Mesothelial cell of epicardium (in vitro differentiated cells): ENCODE results near the gene RGMA. TPM values are rescaled to one million over a fixed set of nuclear protein-coding genes. Genes with fewer than 3 reads are reported as not detected.

ENCODE experiments used
- DNase-seq, 2 experiments: peaks; one replicate each; pipeline ENCODE4 v3.0.0; 2021; ENCODE audit warnings: low spot score in 2 of 2; ENCODE audit not compliant: unreplicated experiment in 2 of 2
- H3K27ac Mint-ChIP-seq: 2 replicates; pipeline ENCODE4 v1.8.0; 2021; ENCODE audit warnings: mixed read lengths
- H3K27me3 Mint-ChIP-seq: 2 replicates; pipeline ENCODE4 v1.8.0; 2021; ENCODE audit warnings: low read depth, mixed read lengths
- H3K36me3 Mint-ChIP-seq: 2 replicates; pipeline ENCODE4 v1.8.0; 2021; ENCODE audit warnings: mixed read lengths
- H3K4me1 Mint-ChIP-seq: 2 replicates; pipeline ENCODE4 v1.8.0; 2021; ENCODE audit warnings: mixed read lengths
- H3K4me3 Mint-ChIP-seq: 2 replicates; pipeline ENCODE4 v1.8.0; 2021; ENCODE audit warnings: mild to moderate bottlenecking, moderate library complexity, mixed read lengths
- H3K9me3 Mint-ChIP-seq: 2 replicates; pipeline ENCODE4 v1.8.0; 2021; ENCODE audit warnings: mixed read lengths
- CTCF ChIP-seq: fragments of 200-600 bp; sonication (generic); IDR thresholded peaks from one replicate; pipeline ENCODE4 v1.5.0; 2021; ENCODE audit warnings: antibody characterized with exemption; ENCODE audit not compliant: unreplicated experiment
- total RNA-seq: library from RNA; stranded (reverse); gene quantifications from 3 replicates; pipeline ENCODE4 v1.2.1, GENCODE V29; 2021

The RGMA gene
- total RNA-seq, result 23.6 to 26.1 TPM (median 24.3 TPM) in 3 replicates

GRCh38 chr15:93088981-93089726 is at the start of gene RGMA:
Gene RGMA (minus strand): TSS chr15:93089211. CDS start chr15:93088932, 279 bp downstream.
- no peak for DNase-seq
- peaks cover 43% of the 10 kb centered on the region for H3K27me3 Mint-ChIP-seq
- TF ChIP-seq CTCF, result no peak
- peak within 1 kb of the TSS; percentile 81 for H3K4me3 Mint-ChIP-seq
- no peaks in the 10 kb centered on the region for H3K36me3 Mint-ChIP-seq
- peaks cover 16% of the 10 kb centered on the region for H3K4me1 Mint-ChIP-seq
- H3K9me3 Mint-ChIP-seq, result no peaks in the 10 kb centered on the region
- H3K27ac Mint-ChIP-seq, result peak within 1 kb of the TSS; percentile 85

GRCh38 chr15:93136606-93137005 is 47.6 kb upstream of the RGMA start:
- Mint-ChIP-seq H3K4me3 (no peak overlapping the region), H3K27ac (no peak overlapping the region)

GRCh38 chr15:93135997-93136397 is 47.0 kb upstream of the RGMA start:
- peaks cover 2% of the 10 kb centered on the region for H3K27me3 Mint-ChIP-seq
- H3K4me1 Mint-ChIP-seq, result no peaks in the 10 kb centered on the region
- TF ChIP-seq CTCF, result no peak
- peaks cover 3% of the 10 kb centered on the region for H3K9me3 Mint-ChIP-seq
- H3K4me3 Mint-ChIP-seq, result no peak overlapping the region
- H3K27ac Mint-ChIP-seq, result no peak overlapping the region
- no peaks in the 10 kb centered on the region for H3K36me3 Mint-ChIP-seq
- no peak for DNase-seq

More at GRCh38 chr15:93136606-93137005, 47.6 kb upstream of the RGMA start:
- Mint-ChIP-seq H3K4me1 (no peaks in the 10 kb centered on the region), H3K36me3 (no peaks in the 10 kb centered on the region), H3K9me3 (peaks cover 3% of the 10 kb centered on the region), H3K27me3 (peaks cover 2% of the 10 kb centered on the region)
- no peak for TF ChIP-seq CTCF
- no peak for DNase-seq

- Mint-ChIP-seq H3K27me3 (peaks cover 2% of the 10 kb centered on the region), H3K36me3 (no peaks in the 10 kb centered on the region), H3K4me1 (peaks cover 2% of the 10 kb centered on the region), H3K4me3 (no peak overlapping the region), H3K9me3 (peaks cover 3% of the 10 kb centered on the region), H3K27ac (no peak overlapping the region)
- no peak for TF ChIP-seq CTCF
- no peak for DNase-seq
Observed at GRCh38 chr15:93135459-93135858, 46.4 kb upstream of the RGMA start.

- Mint-ChIP-seq H3K36me3 (no peaks in the 10 kb centered on the region), H3K4me3 (no peak overlapping the region), H3K9me3 (no peaks in the 10 kb centered on the region), H3K27me3 (no peaks in the 10 kb centered on the region), H3K4me1 (peaks cover 7% of the 10 kb centered on the region), H3K27ac (no peak overlapping the region)
- no peak for TF ChIP-seq CTCF
- DNase-seq, result no peak
Observed at GRCh38 chr15:93131485-93132095, 42.6 kb upstream of the RGMA start.
